GM12878 (cell line): Measurements from ENCODE around the gene APBA1. TPM values are rescaled to one million over a fixed set of nuclear protein-coding genes. Genes with fewer than 3 reads are reported as not detected.

Experiments used
- ATAC-seq: fragments of 200-7000 bp; cut with Tn5 transposase; 3 replicates; pipeline ENCODE4 v1.9.1; 2020; ENCODE audit warnings: mild to moderate bottlenecking, moderate library complexity
- BruUV-seq: library from RNA; stranded (reverse); fragments of 400-500 nt; replicated peaks from 2 replicates; lab custom pipeline; 2021; lab: Mats Ljungman, UMichigan
- CTCF ChIA-PET: fragments of 300-600 bp; sonication (Branson Sonifier 250); formaldehyde crosslinking; extraction: SDS; loops from one replicate; lab custom pipeline; 2021; ENCODE audit warnings: inconsistent platforms; lab: Yijun Ruan, JAX
- POLR2A ChIA-PET: fragments of 350-600 bp; formaldehyde crosslinking; extraction: SDS; loops from one replicate; lab custom pipeline; 2021; ENCODE audit warnings: inconsistent platforms; lab: Charles Lee
- RAD21 ChIA-PET: fragments of 300-600 bp; sonication (Branson Sonifier 250); formaldehyde crosslinking; loops from one replicate; lab custom pipeline; 2023; ENCODE audit warnings: antibody characterized with exemption; ENCODE audit not compliant: unreplicated experiment; lab: Charles Lee
- SMC1A ChIA-PET: fragments of 300-600 bp; sonication (Branson Sonifier 250); formaldehyde crosslinking; loops from one replicate; lab custom pipeline; 2023; ENCODE audit not compliant: unreplicated experiment, uncharacterized antibody; lab: Charles Lee
- DNase-seq: peaks from one replicate; pipeline ENCODE4 v3.0.0-alpha.2; 2011; ENCODE audit warnings: low read depth, low spot score
- FAIRE-seq: peaks from 3 replicates; lab custom pipeline; 2011; peaks lifted over from hg19 to GRCh38; lab: Jason Lieb, UNC
- H2AFZ ChIP-seq: 2 replicates; pipeline ENCODE4 v1.6.0; 2011; ENCODE audit warnings: low read depth, low read length, control low read depth; ENCODE audit not compliant: control insufficient read depth
- H3K27ac ChIP-seq: 2 replicates; pipeline ENCODE4 v1.5.1; 2011; ENCODE audit warnings: control low read depth; ENCODE audit not compliant: control insufficient read depth, insufficient read depth
- H3K27me3 ChIP-seq, 2 experiments: replicated peaks in 1 of 2; 2 replicates each; pipeline versions ENCODE4 v1.6.0 to v1.6.1; 2011; ENCODE audit warnings: low read length in 1 of 2; ENCODE audit not compliant: control insufficient read depth in 2 of 2, insufficient read depth in 2 of 2
- H3K36me3 ChIP-seq, 2 experiments: 2 replicates each; pipeline ENCODE4 v1.5.1; 2011; ENCODE audit warnings: low read length in 1 of 2; ENCODE audit not compliant: control insufficient read depth in 2 of 2, insufficient read depth in 2 of 2
- H3K4me1 ChIP-seq: 2 replicates; pipeline ENCODE4 v1.6.1; 2011; ENCODE audit warnings: mild to moderate bottlenecking, low read length, moderate library complexity, mixed read lengths; ENCODE audit not compliant: control insufficient read depth, insufficient read depth
- H3K4me2 ChIP-seq: 2 replicates; pipeline ENCODE4 v1.6.0; 2011; ENCODE audit warnings: control low read depth; ENCODE audit not compliant: control insufficient read depth, insufficient read depth
- H3K4me3 ChIP-seq: fragments of 200-600 bp; sonication (generic); 2 replicates; pipeline ENCODE4 v1.5.1; 2016
- H3K79me2 ChIP-seq: 2 replicates; pipeline ENCODE4 v1.6.0; 2011; ENCODE audit warnings: low read length; ENCODE audit not compliant: control insufficient read depth, insufficient read depth
- H3K9ac ChIP-seq: 2 replicates; pipeline ENCODE4 v1.8.0; 2011; ENCODE audit warnings: low read length, control low read depth, mixed read lengths; ENCODE audit not compliant: control insufficient read depth, insufficient read depth
- H3K9me3 ChIP-seq: replicated peaks from 3 replicates; pipeline ENCODE4 v1.5.1; 2011; ENCODE audit warnings: mild to moderate bottlenecking, low read length; ENCODE audit not compliant: control insufficient read depth, insufficient read depth
- H4K20me1 ChIP-seq: 2 replicates; pipeline ENCODE4 v1.6.0; 2011; ENCODE audit not compliant: control insufficient read depth, insufficient read depth
- CREB1 ChIP-seq: IDR thresholded peaks from 2 replicates; pipeline ENCODE4 v1.6.1; 2012; ENCODE audit warnings: low read depth, mild to moderate bottlenecking, inconsistent platforms
- CREM ChIP-seq: IDR thresholded peaks from 2 replicates; pipeline ENCODE4 v1.6.1; 2014; ENCODE audit warnings: antibody characterized with exemption, low read depth
- EP300 ChIP-seq, 2 experiments: fragments of 150-350 bp in 1 of 2; IDR thresholded peaks; 2 replicates each; pipeline ENCODE4 v1.6.1; 2011 to 2012; ENCODE audit warnings: low read depth in 2 of 2, low read length in 2 of 2, borderline replicate concordance in 1 of 2, improper control_type of control experiment in 1 of 2, inconsistent platforms in 1 of 2; ENCODE audit not compliant: control insufficient read depth in 1 of 2
- HDAC2 ChIP-seq: fragments of 200-600 bp; sonication (generic); IDR thresholded peaks from 2 replicates; pipeline ENCODE4 v1.6.1; 2017
- MEF2A ChIP-seq: IDR thresholded peaks from 2 replicates; pipeline ENCODE4 v1.6.1; 2011; ENCODE audit warnings: low read depth, mild to moderate bottlenecking, low read length, moderate library complexity; ENCODE audit not compliant: insufficient read depth
- POU2F2 ChIP-seq: IDR thresholded peaks from 3 replicates; pipeline ENCODE4 v1.6.1; 2011; ENCODE audit warnings: low read depth, mild to moderate bottlenecking, low read length, borderline replicate concordance
- SMAD5 ChIP-seq: IDR thresholded peaks from 2 replicates; pipeline ENCODE4 v1.6.1; 2016; ENCODE audit warnings: antibody characterized with exemption, low read depth
- ZNF217 ChIP-seq: fragments of 450-650 bp; IDR thresholded peaks from 2 replicates; pipeline ENCODE4 v1.6.1; 2017; ENCODE audit warnings: antibody characterized with exemption, mild to moderate bottlenecking
- WGBS: methylation state at CpG from one replicate; pipeline ENCODE4 v1.1.6; 2016; ENCODE audit warnings: low lambda C conversion rate; ENCODE audit not compliant: insufficient replicate concordance, insufficient coverage; ENCODE audit errors: missing lambda C conversion rate; 5-methylcytosine and 5-hydroxymethylcytosine counted together
- in situ Hi-C: fragments of 300-500 bp; cut with MboI; formaldehyde crosslinking; loops from 9 replicates; pipeline ENCODE4 v1.14.3; 2018; ENCODE audit warnings: mixed read lengths
- intact Hi-C: fragments of 100-400 bp; cut with micrococcal nuclease; formaldehyde crosslinking; loops from one replicate; pipeline ENCODE4 v1.14.2; 2022; ENCODE audit not compliant: unreplicated experiment
- polyA plus RNA-seq, 11 experiments: library from polyadenylated mRNA; depleted of rRNA in 4 of 11; unstranded in 6 of 11; stranded (reverse) in 5 of 11; fragments of >200 nt; fragmentation: Nextera tagmentation in 4 of 11; fragmentation: Illumina TruSeq in 1 of 11; extraction: Ambion mirVana in 4 of 11; extraction: Trizol in 1 of 11; gene quantifications; 1 replicate in 1 of 11; 2 replicates in 10 of 11; pipeline versions ENCODE4 v1.2.1 to v1.2.3, GENCODE V29; 2011 to 2016; ENCODE audit warnings: inconsistent platforms in 2 of 11, missing spikeins in 2 of 11, low read depth in 1 of 11
- total RNA-seq, 4 experiments: library from RNA; depleted of rRNA in 3 of 4; stranded (reverse); fragments of >200 nt in 3 of 4; fragmentation: Illumina TruSeq in 1 of 4; extraction: Trizol in 1 of 4; gene quantifications; 2 replicates each; pipeline versions ENCODE4 v1.2.1 to v1.2.3, GENCODE V29; 2013 to 2021
- TF ChIP-seq, protein P1 (sequence below): fragments of 450-650 bp; IDR thresholded peaks from 2 replicates; pipeline ENCODE4 v1.6.1; 2016; ENCODE audit warnings: mild to moderate bottlenecking, moderate library complexity, borderline replicate concordance

The APBA1 gene
- total and polyA plus RNA-seq, 10 of the 15 experiments (the other 5 are each of a cell fraction or from before 2014, with no cell fraction given), result 0.01 to 1.3 (median 0.05) TPM; not detected in 7

DNA sequence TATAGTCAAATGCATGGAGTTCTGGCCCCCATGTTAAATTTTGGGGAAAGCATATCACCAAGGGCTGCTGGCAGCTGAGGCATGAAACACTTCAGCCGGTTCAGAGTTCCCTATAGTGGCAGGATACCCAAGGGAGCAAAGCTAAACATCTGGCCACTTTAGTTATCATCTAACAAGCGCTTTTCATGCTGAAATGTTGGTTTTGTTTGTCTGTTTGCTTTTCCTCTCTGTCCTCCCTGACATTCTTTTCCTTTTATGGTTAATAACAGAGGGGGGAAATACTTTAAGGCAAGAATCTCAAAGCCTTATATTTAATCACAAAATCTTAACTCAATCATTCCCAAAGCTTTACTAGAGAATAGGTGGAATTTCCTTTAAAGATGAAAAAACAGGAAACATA lies 11.9 kb downstream of the APBA1 start:
- ChIA-PET POLR2A (no interaction called here), SMC1A (no interaction called here), RAD21 (no interaction called here), CTCF (no interaction called here)
- Histone ChIP-seq H3K4me3 (no peak overlapping the region), H3K79me2 (no peaks in the 10 kb centered on the region), H3K27ac (no peak overlapping the region), H3K27me3 (no peaks in the 10 kb centered on the region; a peak in 1 of 4 replicates), H2AFZ (no peak overlapping the region), H3K4me2 (no peak overlapping the region), H4K20me1 (no peaks in the 10 kb centered on the region), H3K36me3 (no peaks in the 10 kb centered on the region), H3K4me1 (no peaks in the 10 kb centered on the region), H3K9me3 (no peaks in the 10 kb centered on the region), H3K9ac (no peak overlapping the region)
- DNase-seq, result no peak
- intact Hi-C loops (no loop called here), in situ Hi-C loops (no loop called here)
- no peak for TF ChIP-seq MEF2A
- no peak for TF ChIP-seq EP300 (IDR thresholded peaks at IDR 0.05; ENCODE audit: borderline replicate concordance in 1 of 2, control insufficient read depth in 1 of 2, low read depth in 2 of 2, low read length in 2 of 2)
- TF ChIP-seq, protein P1, sequence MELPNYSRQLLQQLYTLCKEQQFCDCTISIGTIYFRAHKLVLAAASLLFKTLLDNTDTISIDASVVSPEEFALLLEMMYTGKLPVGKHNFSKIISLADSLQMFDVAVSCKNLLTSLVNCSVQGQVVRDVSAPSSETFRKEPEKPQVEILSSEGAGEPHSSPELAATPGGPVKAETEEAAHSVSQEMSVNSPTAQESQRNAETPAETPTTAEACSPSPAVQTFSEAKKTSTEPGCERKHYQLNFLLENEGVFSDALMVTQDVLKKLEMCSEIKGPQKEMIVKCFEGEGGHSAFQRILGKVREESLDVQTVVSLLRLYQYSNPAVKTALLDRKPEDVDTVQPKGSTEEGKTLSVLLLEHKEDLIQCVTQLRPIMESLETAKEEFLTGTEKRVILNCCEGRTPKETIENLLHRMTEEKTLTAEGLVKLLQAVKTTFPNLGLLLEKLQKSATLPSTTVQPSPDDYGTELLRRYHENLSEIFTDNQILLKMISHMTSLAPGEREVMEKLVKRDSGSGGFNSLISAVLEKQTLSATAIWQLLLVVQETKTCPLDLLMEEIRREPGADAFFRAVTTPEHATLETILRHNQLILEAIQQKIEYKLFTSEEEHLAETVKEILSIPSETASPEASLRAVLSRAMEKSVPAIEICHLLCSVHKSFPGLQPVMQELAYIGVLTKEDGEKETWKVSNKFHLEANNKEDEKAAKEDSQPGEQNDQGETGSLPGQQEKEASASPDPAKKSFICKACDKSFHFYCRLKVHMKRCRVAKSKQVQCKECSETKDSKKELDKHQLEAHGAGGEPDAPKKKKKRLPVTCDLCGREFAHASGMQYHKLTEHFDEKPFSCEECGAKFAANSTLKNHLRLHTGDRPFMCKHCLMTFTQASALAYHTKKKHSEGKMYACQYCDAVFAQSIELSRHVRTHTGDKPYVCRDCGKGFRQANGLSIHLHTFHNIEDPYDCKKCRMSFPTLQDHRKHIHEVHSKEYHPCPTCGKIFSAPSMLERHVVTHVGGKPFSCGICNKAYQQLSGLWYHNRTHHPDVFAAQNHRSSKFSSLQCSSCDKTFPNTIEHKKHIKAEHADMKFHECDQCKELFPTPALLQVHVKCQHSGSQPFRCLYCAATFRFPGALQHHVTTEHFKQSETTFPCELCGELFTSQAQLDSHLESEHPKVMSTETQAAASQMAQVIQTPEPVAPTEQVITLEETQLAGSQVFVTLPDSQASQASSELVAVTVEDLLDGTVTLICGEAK, result no peak
- no peak for TF ChIP-seq CREM
- no peak for TF ChIP-seq ZNF217
- TF ChIP-seq CREB1, result no peak
- no peak for TF ChIP-seq POU2F2
- no peak for TF ChIP-seq SMAD5
- TF ChIP-seq HDAC2, result no peak
- 7% methylated on average over 2 of the region's 2 CpGs for WGBS
- no peak for FAIRE-seq
- no peak for ATAC-seq
- no TSS peak for BruUV-seq
